Measurements from ENCODE around the gene INPP1. TPM values are rescaled to one million over a fixed set of nuclear protein-coding genes. Genes with fewer than 3 reads are reported as not detected.
"Not testable (repeated sequence)": the region's sequence is repeated elsewhere in the genome, so short reads cannot be mapped to it uniquely, and the experiment has no call there.

Gene INPP1
- polyA plus RNA-seq (2013) = 17.1 TPM

GRCh38 chr2:190343536-190344275, at the start of gene INPP1:
Gene INPP1 (plus strand): TSS chr2:190343589. CDS start chr2:190360103, 16,514 bp downstream.
- ChIA-PET CTCF (interaction anchor here (0.9 to 2.8 kb wide), 7 partner anchors 10 to 167 kb away, joined by 3 to 13 read pairs (median 5); partner anchors contain the start of gene HIBCH), POLR2A (interaction anchor here (0.7 kb wide), 1 partner anchor 285 kb away, joined by 3 read pairs; no protein-coding TSS in a partner anchor)
- no peaks in the 10 kb centered on the region for H3K36me3 ChIP-seq (ENCODE audit: control insufficient read depth in 4 of 4, insufficient read depth in 4 of 4, low read length in 3 of 4)
- H3K4me1 ChIP-seq (ENCODE audit: control extremely low read depth in 1 of 4, control insufficient read depth in 4 of 4, insufficient read depth in 4 of 4, low read length in 3 of 4) = peaks cover 9 to 23% (median 18%) of the 10 kb centered on the region in 4 experiments
- H3K9me3 ChIP-seq (ENCODE audit: control extremely low read depth in 1 of 5, control insufficient read depth in 4 of 5, insufficient read depth in 2 of 5, low read depth in 1 of 5, low read length in 4 of 5) = no peaks in the 10 kb centered on the region
- H3K27me3 ChIP-seq (replicated peaks in 2 of 5; ENCODE audit: control insufficient read depth in 4 of 5, insufficient read depth in 5 of 5, low read length in 4 of 5) = no peaks in the 10 kb centered on the region
- H3K27ac ChIP-seq (ENCODE audit: insufficient read depth in 1 of 2, low read depth in 1 of 2, low read length in 2 of 2, poor library complexity in 1 of 2, severe bottlenecking in 2 of 2) = no peak within 1 kb of the TSS
- DNase-seq = peak; percentile 57 to 83 (median 75)
- peak within 1 kb of the TSS; percentile 49 to 85 (median 72) for H3K4me3 ChIP-seq (ENCODE audit: control insufficient read depth in 1 of 7, extremely low read depth in 1 of 7, insufficient read depth in 4 of 7, low read depth in 2 of 7, low read length in 6 of 7)
- WGBS (ENCODE audit: insufficient coverage) = under 1% methylated on average over 79 of the region's 99 CpGs

- no CpG with 5 or more reads among the region's 2 CpGs for WGBS (ENCODE audit: insufficient coverage)
- POLR2A ChIA-PET; CTCF ChIA-PET; H3K27ac ChIP-seq (ENCODE audit: insufficient read depth in 1 of 2, low read depth in 1 of 2, low read length in 2 of 2, poor library complexity in 1 of 2, severe bottlenecking in 2 of 2); DNase-seq; H3K4me3 ChIP-seq (ENCODE audit: control insufficient read depth in 1 of 7, extremely low read depth in 1 of 7, insufficient read depth in 4 of 7, low read depth in 2 of 7, low read length in 6 of 7); H3K9me3 ChIP-seq (ENCODE audit: control extremely low read depth in 1 of 5, control insufficient read depth in 4 of 5, insufficient read depth in 2 of 5, low read depth in 1 of 5, low read length in 4 of 5); H3K4me1 ChIP-seq (ENCODE audit: control extremely low read depth in 1 of 4, control insufficient read depth in 4 of 4, insufficient read depth in 4 of 4, low read length in 3 of 4); H3K27me3 ChIP-seq (replicated peaks in 2 of 5; ENCODE audit: control insufficient read depth in 4 of 5, insufficient read depth in 5 of 5, low read length in 4 of 5): not testable (repeated sequence)
- peaks cover 10 to 44% (median 16%) of the 10 kb centered on the region in 4 experiments for H3K36me3 ChIP-seq (ENCODE audit: control insufficient read depth in 4 of 4, insufficient read depth in 4 of 4, low read length in 3 of 4)
Observed at GRCh38 chr2:190297880-190298279, 45.5 kb upstream of the INPP1 start.

GRCh38 chr2:190301032-190301431, 42.4 kb upstream of the INPP1 start:
- DNase-seq = no peak
- H3K27me3 ChIP-seq (replicated peaks in 2 of 5; ENCODE audit: control insufficient read depth in 4 of 5, insufficient read depth in 5 of 5, low read length in 4 of 5) = no peaks in the 10 kb centered on the region
- POLR2A ChIA-PET = no interaction called here
- H3K9me3 ChIP-seq (ENCODE audit: control extremely low read depth in 1 of 5, control insufficient read depth in 4 of 5, insufficient read depth in 2 of 5, low read depth in 1 of 5, low read length in 4 of 5) = peaks cover 0 to 5% (median 3%) of the 10 kb centered on the region in 5 experiments
- CTCF ChIA-PET = interaction anchor here (1.0 to 1.5 kb wide), 2 partner anchors 30 to 230 kb away, joined by 3 to 4 read pairs; no protein-coding TSS in a partner anchor
- no peaks in the 10 kb centered on the region for H3K4me1 ChIP-seq (ENCODE audit: control extremely low read depth in 1 of 4, control insufficient read depth in 4 of 4, insufficient read depth in 4 of 4, low read length in 3 of 4)
- H3K36me3 ChIP-seq (ENCODE audit: control insufficient read depth in 4 of 4, insufficient read depth in 4 of 4, low read length in 3 of 4) = peaks cover 10 to 42% (median 12%) of the 10 kb centered on the region in 4 experiments
- H3K4me3 ChIP-seq (ENCODE audit: control insufficient read depth in 1 of 7, extremely low read depth in 1 of 7, insufficient read depth in 4 of 7, low read depth in 2 of 7, low read length in 6 of 7) = no peak overlapping the region
- no peak overlapping the region for H3K27ac ChIP-seq (ENCODE audit: insufficient read depth in 1 of 2, low read depth in 1 of 2, low read length in 2 of 2, poor library complexity in 1 of 2, severe bottlenecking in 2 of 2)

GRCh38 chr2:190302052-190302451, 41.3 kb upstream of the INPP1 start:
- CTCF ChIA-PET = no interaction called here
- no CpG with 5 or more reads among the region's 1 CpG for WGBS (ENCODE audit: insufficient coverage)

GRCh38 chr2:190303647-190304046, 39.7 kb upstream of the INPP1 start:
- ChIA-PET POLR2A (no interaction called here), CTCF (interaction anchor here (0.6 kb wide), 1 partner anchor 316 kb away, joined by 3 read pairs; no protein-coding TSS in a partner anchor)
- Histone ChIP-seq H3K36me3 (ENCODE audit: control insufficient read depth in 4 of 4, insufficient read depth in 4 of 4, low read length in 3 of 4) (peaks cover 11 to 50% (median 19%) of the 10 kb centered on the region in 4 experiments), H3K9me3 (ENCODE audit: control extremely low read depth in 1 of 5, control insufficient read depth in 4 of 5, insufficient read depth in 2 of 5, low read depth in 1 of 5, low read length in 4 of 5) (peaks cover 0 to 5% (median 0%) of the 10 kb centered on the region in 5 experiments), H3K4me1 (ENCODE audit: control extremely low read depth in 1 of 4, control insufficient read depth in 4 of 4, insufficient read depth in 4 of 4, low read length in 3 of 4) (no peaks in the 10 kb centered on the region), H3K27me3 (replicated peaks in 2 of 5; ENCODE audit: control insufficient read depth in 4 of 5, insufficient read depth in 5 of 5, low read length in 4 of 5) (no peaks in the 10 kb centered on the region), H3K27ac (ENCODE audit: insufficient read depth in 1 of 2, low read depth in 1 of 2, low read length in 2 of 2, poor library complexity in 1 of 2, severe bottlenecking in 2 of 2) (no peak overlapping the region), H3K4me3 (ENCODE audit: control insufficient read depth in 1 of 7, extremely low read depth in 1 of 7, insufficient read depth in 4 of 7, low read depth in 2 of 7, low read length in 6 of 7) (no peak overlapping the region)
- no peak for DNase-seq

More at GRCh38 chr2:190302052-190302451, 41.3 kb upstream of the INPP1 start:
- no peak for DNase-seq
- POLR2A ChIA-PET = no interaction called here
- no peaks in the 10 kb centered on the region for H3K4me1 ChIP-seq (ENCODE audit: control extremely low read depth in 1 of 4, control insufficient read depth in 4 of 4, insufficient read depth in 4 of 4, low read length in 3 of 4)
- peaks cover 5 to 39% (median 18%) of the 10 kb centered on the region in 4 experiments for H3K36me3 ChIP-seq (ENCODE audit: control insufficient read depth in 4 of 4, insufficient read depth in 4 of 4, low read length in 3 of 4)
- H3K27ac ChIP-seq (ENCODE audit: insufficient read depth in 1 of 2, low read depth in 1 of 2, low read length in 2 of 2, poor library complexity in 1 of 2, severe bottlenecking in 2 of 2) = no peak overlapping the region
- H3K9me3 ChIP-seq (ENCODE audit: control extremely low read depth in 1 of 5, control insufficient read depth in 4 of 5, insufficient read depth in 2 of 5, low read depth in 1 of 5, low read length in 4 of 5) = peaks cover 0 to 5% (median 3%) of the 10 kb centered on the region in 5 experiments
- H3K4me3 ChIP-seq (ENCODE audit: control insufficient read depth in 1 of 7, extremely low read depth in 1 of 7, insufficient read depth in 4 of 7, low read depth in 2 of 7, low read length in 6 of 7) = no peak overlapping the region
- H3K27me3 ChIP-seq (replicated peaks in 2 of 5; ENCODE audit: control insufficient read depth in 4 of 5, insufficient read depth in 5 of 5, low read length in 4 of 5) = no peaks in the 10 kb centered on the region

- Histone ChIP-seq H3K4me3 (ENCODE audit: control insufficient read depth in 1 of 7, extremely low read depth in 1 of 7, insufficient read depth in 4 of 7, low read depth in 2 of 7, low read length in 6 of 7) (no peak overlapping the region), H3K27me3 (replicated peaks in 2 of 5; ENCODE audit: control insufficient read depth in 4 of 5, insufficient read depth in 5 of 5, low read length in 4 of 5) (no peaks in the 10 kb centered on the region), H3K27ac (ENCODE audit: insufficient read depth in 1 of 2, low read depth in 1 of 2, low read length in 2 of 2, poor library complexity in 1 of 2, severe bottlenecking in 2 of 2) (no peak overlapping the region), H3K4me1 (ENCODE audit: control extremely low read depth in 1 of 4, control insufficient read depth in 4 of 4, insufficient read depth in 4 of 4, low read length in 3 of 4) (no peaks in the 10 kb centered on the region), H3K36me3 (ENCODE audit: control insufficient read depth in 4 of 4, insufficient read depth in 4 of 4, low read length in 3 of 4) (peaks cover 13 to 52% (median 19%) of the 10 kb centered on the region in 4 experiments), H3K9me3 (ENCODE audit: control extremely low read depth in 1 of 5, control insufficient read depth in 4 of 5, insufficient read depth in 2 of 5, low read depth in 1 of 5, low read length in 4 of 5) (peaks cover 0 to 5% (median 0%) of the 10 kb centered on the region in 5 experiments)
- CTCF ChIA-PET = no interaction called here
- POLR2A ChIA-PET = no interaction called here
- WGBS (ENCODE audit: insufficient coverage) = no CpG with 5 or more reads among the region's 5 CpGs
- no peak for DNase-seq
Observed at GRCh38 chr2:190304404-190304803, 39.0 kb upstream of the INPP1 start.

- no peaks in the 10 kb centered on the region for H3K27me3 ChIP-seq (replicated peaks in 2 of 5; ENCODE audit: control insufficient read depth in 4 of 5, insufficient read depth in 5 of 5, low read length in 4 of 5)
- ChIA-PET CTCF (interaction anchor here (3.6 kb wide), 1 partner anchor 11 kb away, joined by 14 read pairs; the partner anchor contains the start of gene HIBCH), POLR2A (no interaction called here)
- WGBS (ENCODE audit: insufficient coverage) = 100% methylated on average over 1 of the region's 1 CpG
- peaks cover 11 to 34% (median 15%) of the 10 kb centered on the region in 4 experiments for H3K36me3 ChIP-seq (ENCODE audit: control insufficient read depth in 4 of 4, insufficient read depth in 4 of 4, low read length in 3 of 4)
- DNase-seq = no peak
- H3K27ac ChIP-seq (ENCODE audit: insufficient read depth in 1 of 2, low read depth in 1 of 2, low read length in 2 of 2, poor library complexity in 1 of 2, severe bottlenecking in 2 of 2) = no peak overlapping the region
- H3K4me1 ChIP-seq (ENCODE audit: control extremely low read depth in 1 of 4, control insufficient read depth in 4 of 4, insufficient read depth in 4 of 4, low read length in 3 of 4) = no peaks in the 10 kb centered on the region
- no peaks in the 10 kb centered on the region for H3K9me3 ChIP-seq (ENCODE audit: control extremely low read depth in 1 of 5, control insufficient read depth in 4 of 5, insufficient read depth in 2 of 5, low read depth in 1 of 5, low read length in 4 of 5)
- H3K4me3 ChIP-seq (ENCODE audit: control insufficient read depth in 1 of 7, extremely low read depth in 1 of 7, insufficient read depth in 4 of 7, low read depth in 2 of 7, low read length in 6 of 7) = no peak overlapping the region
Observed at GRCh38 chr2:190308031-190308430, 35.4 kb upstream of the INPP1 start.

Measured in common myeloid progenitor, CD34-positive (primary cell).